HepG2 (cell line): ENCODE measurements around the gene BTBD1.
"Not testable (repeated sequence)": the region's sequence is repeated elsewhere in the genome, so short reads cannot be mapped to it uniquely, and the experiment has no call there.

Source experiments
- FOXO1 ChIP-seq: sonication (generic); formaldehyde crosslinking; IDR thresholded peaks from 2 replicates; pipeline ENCODE4 v1.4.0; 2020; ENCODE audit warnings: missing genetic modification reagents
- POLR2A ChIP-seq, 2 experiments: IDR thresholded peaks; 2 replicates each; pipeline ENCODE4 v1.6.1; 2011; ENCODE audit warnings: low read depth in 2 of 2, low read length in 2 of 2, mild to moderate bottlenecking in 1 of 2, moderate library complexity in 1 of 2; ENCODE audit not compliant: insufficient read depth in 1 of 2
- RAD21 ChIP-seq: fragments of 450-650 bp; formaldehyde crosslinking; IDR thresholded peaks from 2 replicates; pipeline ENCODE4 v1.5.0; 2020; ENCODE audit warnings: mild to moderate bottlenecking
- SMAD3 ChIP-seq: sonication (generic); formaldehyde crosslinking; IDR thresholded peaks from 2 replicates; pipeline ENCODE4 v1.4.0; 2020; ENCODE audit warnings: missing genetic modification reagents
- SNRNP70 ChIP-seq: fragments of 200-400 bp; formaldehyde crosslinking; IDR thresholded peaks from 2 replicates; pipeline ENCODE4 v1.6.1; 2017; ENCODE audit warnings: mild to moderate bottlenecking, low read depth, low read length, moderate library complexity

- not testable (repeated sequence) for TF ChIP-seq SNRNP70; RAD21 (CRISPR knock-in tag); SMAD3 (CRISPR knock-in tag); FOXO1 (CRISPR knock-in tag); POLR2A (IDR thresholded peaks at IDR 0.05; ENCODE audit: insufficient read depth in 1 of 2, low read depth in 2 of 2, low read length in 2 of 2)
These were observed 24.9 kb upstream of the BTBD1 start for GRCh38 chr15:83091965-83092308.
